NCI-H2171 (cell line): ENCODE data around the gene FEV.

ENCODE experiments used
- DNase-seq: peaks from one replicate; lab custom pipeline; 2025; lab: John Stamatoyannopoulos, UW

The FEV gene

GRCh38 chr2:219017201-219017931 lies 32.4 kb upstream of the FEV start:
- no peak for DNase-seq

- DNase-seq = no peak
These were observed 31.7 kb upstream of the FEV start for GRCh38 chr2:219016721-219017120.

GRCh38 chr2:219010873-219011272 lies 25.9 kb upstream of the FEV start:
- DNase-seq = no peak

GRCh38 chr2:219010162-219010756 lies 25.3 kb upstream of the FEV start:
- DNase-seq = peak; percentile 28

- no peak for DNase-seq
These were observed 24.3 kb upstream of the FEV start for GRCh38 chr2:219009294-219009693.

GRCh38 chr2:219003979-219004378 lies 19.0 kb upstream of the FEV start:
- DNase-seq = no peak

GRCh38 chr2:219003267-219003634 lies 18.3 kb upstream of the FEV start:
- no peak for DNase-seq

- DNase-seq = no peak
These were observed 17.6 kb upstream of the FEV start for GRCh38 chr2:219002395-219003266.

GRCh38 chr2:219001577-219002394 lies 16.8 kb upstream of the FEV start:
- DNase-seq = peak; percentile 99

- no peak for DNase-seq
These were observed 16.2 kb upstream of the FEV start for GRCh38 chr2:219001100-219001576.

- DNase-seq = peak; percentile 33
These were observed 15.6 kb upstream of the FEV start for GRCh38 chr2:219000569-219000960.

- DNase-seq = peak; percentile 82
These were observed 15.0 kb upstream of the FEV start for GRCh38 chr2:218999881-219000568.

- no peak for DNase-seq
These were observed 14.3 kb upstream of the FEV start for GRCh38 chr2:218999021-218999880.

- DNase-seq = no peak
These were observed 13.5 kb upstream of the FEV start for GRCh38 chr2:218998414-218999002.

GRCh38 chr2:218997731-218998130 lies 12.7 kb upstream of the FEV start:
- peak; percentile 45 for DNase-seq

- peak; percentile 87 for DNase-seq
These were observed 12.0 kb upstream of the FEV start for GRCh38 chr2:218996937-218997336.

GRCh38 chr2:218995972-218996711 lies 11.2 kb upstream of the FEV start:
- DNase-seq = peak; percentile 84

- DNase-seq = no peak
These were observed 10.6 kb upstream of the FEV start for GRCh38 chr2:218995561-218995960.
